A673 (cell line): Measurements from ENCODE around the gene FKBP11. TPM values are rescaled to one million over a fixed set of nuclear protein-coding genes. Genes with fewer than 3 reads are reported as not detected.
"Not testable (repeated sequence)": the region's sequence is repeated elsewhere in the genome, so short reads cannot be mapped to it uniquely, and the experiment has no call there.

ENCODE experiments used
- BruUV-seq: library from RNA; stranded (reverse); fragments of 400-500 nt; replicated peaks from 2 replicates; lab custom pipeline; 2021; lab: Mats Ljungman, UMichigan
- CTCF ChIA-PET: fragments of 300-600 bp; sonication (Branson Sonifier 250); formaldehyde crosslinking; loops from one replicate; lab custom pipeline; 2022; ENCODE audit warnings: antibody characterized with exemption; lab: Charles Lee
- POLR2A ChIA-PET: fragments of 300-600 bp; sonication (Branson Sonifier 250); formaldehyde crosslinking; loops from one replicate; lab custom pipeline; 2022; ENCODE audit warnings: antibody characterized with exemption; ENCODE audit not compliant: low non-redundant PET; lab: Charles Lee
- DNase-seq: peaks from one replicate; pipeline ENCODE4 v3.0.0-alpha.2; 2015; ENCODE audit warnings: low spot score
- H3K27ac ChIP-seq: fragments of 200-600 bp; sonication (generic); 2 replicates; pipeline ENCODE4 v1.5.1; 2016; ENCODE audit warnings: mixed run types, low read depth, mild to moderate bottlenecking, mixed read lengths, antibody characterized with exemption, low read length; ENCODE audit not compliant: poor library complexity, severe bottlenecking
- H3K27me3 ChIP-seq: fragments of 200-600 bp; sonication (generic); replicated peaks from 2 replicates; pipeline ENCODE4 v1.6.1; 2017; ENCODE audit warnings: mixed run types, low read depth, mild to moderate bottlenecking, mixed read lengths, antibody characterized with exemption, low read length; ENCODE audit not compliant: insufficient read depth, poor library complexity
- H3K36me3 ChIP-seq: fragments of 200-600 bp; sonication (generic); 2 replicates; pipeline ENCODE4 v1.6.1; 2016; ENCODE audit warnings: mixed run types, mild to moderate bottlenecking, mixed read lengths, antibody characterized with exemption, low read length; ENCODE audit not compliant: insufficient read depth, poor library complexity, severe bottlenecking
- H3K4me1 ChIP-seq: fragments of 200-600 bp; sonication (generic); 2 replicates; pipeline ENCODE4 v1.6.1; 2017; ENCODE audit warnings: mixed run types, mild to moderate bottlenecking, mixed read lengths, antibody characterized with exemption, low read length; ENCODE audit not compliant: insufficient read depth, poor library complexity, severe bottlenecking
- H3K4me3 ChIP-seq: fragments of 200-600 bp; sonication (generic); 2 replicates; pipeline ENCODE4 v1.5.1; 2016; ENCODE audit warnings: low read depth, mixed run types, mild to moderate bottlenecking, mixed read lengths, low read length; ENCODE audit not compliant: poor library complexity, severe bottlenecking
- H3K9me3 ChIP-seq: fragments of 200-600 bp; sonication (generic); 2 replicates; pipeline ENCODE4 v1.6.1; 2016; ENCODE audit warnings: mixed run types, low read depth, mild to moderate bottlenecking, mixed read lengths, antibody characterized with exemption, low read length; ENCODE audit not compliant: poor library complexity, severe bottlenecking
- CTCF ChIP-seq: fragments of 300-800, 200-600 bp; sonication (generic); conservative IDR thresholded peaks from 2 replicates; pipeline ENCODE4 v1.5.1; 2017; ENCODE audit warnings: low read depth, mild to moderate bottlenecking, antibody characterized with exemption, low read length, moderate library complexity, mixed read lengths
- EZH2 ChIP-seq: fragments of 200-600 bp; sonication (generic); IDR thresholded peaks from 2 replicates; pipeline ENCODE4 v1.6.1; 2017; ENCODE audit warnings: borderline replicate concordance, low read depth, mild to moderate bottlenecking, mixed read lengths, antibody characterized with exemption, low read length; ENCODE audit not compliant: poor library complexity, severe bottlenecking
- intact Hi-C: fragments of 100-400 bp; cut with micrococcal nuclease; formaldehyde crosslinking; loops from one replicate; pipeline ENCODE4 v1.10.0; 2022; ENCODE audit not compliant: unreplicated experiment
- total RNA-seq: library from RNA; stranded (reverse); gene quantifications from 2 replicates; pipeline ENCODE4 v1.2.3, GENCODE V29; 2021

The FKBP11 gene
- total RNA-seq, 1 experiment from 2014 or later, result 32.5 TPM

- no peak overlapping the region for H3K27ac ChIP-seq
- no peaks in the 10 kb centered on the region for H3K4me1 ChIP-seq
- H3K36me3 ChIP-seq, result no peaks in the 10 kb centered on the region
- CTCF ChIA-PET, result no interaction called here
- BruUV-seq, result no TSS peak
- intact Hi-C loops, result no loop called here
- no peak for TF ChIP-seq EZH2
- TF ChIP-seq CTCF, result no peak
- H3K27me3 ChIP-seq, result no peaks in the 10 kb centered on the region
- no peak overlapping the region for H3K4me3 ChIP-seq
- no peak for DNase-seq
- POLR2A ChIA-PET, result no interaction called here
- H3K9me3 ChIP-seq, result no peaks in the 10 kb centered on the region
Observed at GRCh38 chr12:48910196-48910595, 15.1 kb downstream of the FKBP11 start.

GRCh38 chr12:48909698-48910097 is 15.6 kb downstream of the FKBP11 start:
- H3K4me3 ChIP-seq, H3K27ac ChIP-seq, BruUV-seq, DNase-seq, H3K27me3 ChIP-seq, H3K4me1 ChIP-seq, intact Hi-C loops, H3K36me3 ChIP-seq, H3K9me3 ChIP-seq: not testable (repeated sequence)
- POLR2A ChIA-PET, result interaction anchor here (0.6 kb wide), 1 partner anchor 1079 kb away, joined by 3 read pairs; no protein-coding TSS in a partner anchor
- CTCF ChIA-PET, result interaction anchor here (0.7 kb wide), 1 partner anchor 19 kb away, joined by 7 read pairs; no protein-coding TSS in a partner anchor

- H3K9me3 ChIP-seq, result no peaks in the 10 kb centered on the region
- no peak for DNase-seq
- H3K4me1 ChIP-seq, result no peaks in the 10 kb centered on the region
- POLR2A ChIA-PET, result no interaction called here
- H3K27ac ChIP-seq, result no peak overlapping the region
- TF ChIP-seq CTCF, result no peak
- no peak for TF ChIP-seq EZH2
- no peak overlapping the region for H3K4me3 ChIP-seq
- no peaks in the 10 kb centered on the region for H3K27me3 ChIP-seq
- CTCF ChIA-PET, result no interaction called here
- intact Hi-C loops, result no loop called here
- no peaks in the 10 kb centered on the region for H3K36me3 ChIP-seq
- BruUV-seq, result no TSS peak
Observed at GRCh38 chr12:48907245-48907644, 18.0 kb downstream of the FKBP11 start.

GRCh38 chr12:48903982-48904411 is 21.3 kb downstream of the FKBP11 start:
- no peaks in the 10 kb centered on the region for H3K4me1 ChIP-seq
- DNase-seq, result peak; percentile 96
- no peak for TF ChIP-seq EZH2
- peak; percentile 73 for TF ChIP-seq CTCF
- no peaks in the 10 kb centered on the region for H3K36me3 ChIP-seq
- no peak overlapping the region for H3K27ac ChIP-seq
- ChIA-PET CTCF (interaction anchor here (0.6 to 1.0 kb wide), 6 partner anchors 9 to 54 kb away, joined by 3 to 11 read pairs (median 4); no protein-coding TSS in a partner anchor), POLR2A (no interaction called here)
- H3K4me3 ChIP-seq, result peak overlapping the region; percentile 55
- H3K9me3 ChIP-seq, result no peaks in the 10 kb centered on the region
- intact Hi-C loops, result no loop called here
- H3K27me3 ChIP-seq, result no peaks in the 10 kb centered on the region
- BruUV-seq, result no TSS peak
